H54 (cell line): Measurements from ENCODE around the gene LRRC36.
"Not testable (repeated sequence)": the region's sequence is repeated elsewhere in the genome, so short reads cannot be mapped to it uniquely, and the experiment has no call there.

Experiments used
- DNase-seq: peaks from one replicate; pipeline ENCODE4 v3.0.0; 2011; ENCODE audit warnings: low spot score, mixed read lengths; ENCODE audit not compliant: insufficient read length
- FAIRE-seq: peaks from 3 replicates; lab custom pipeline; 2011; peaks lifted over from hg19 to GRCh38; lab: Jason Lieb, UNC
- POLR2A ChIP-seq: IDR thresholded peaks from 2 replicates; pipeline ENCODE4 v1.6.1; 2011; ENCODE audit warnings: low read depth, mild to moderate bottlenecking, low read length

The LRRC36 gene

DNA sequence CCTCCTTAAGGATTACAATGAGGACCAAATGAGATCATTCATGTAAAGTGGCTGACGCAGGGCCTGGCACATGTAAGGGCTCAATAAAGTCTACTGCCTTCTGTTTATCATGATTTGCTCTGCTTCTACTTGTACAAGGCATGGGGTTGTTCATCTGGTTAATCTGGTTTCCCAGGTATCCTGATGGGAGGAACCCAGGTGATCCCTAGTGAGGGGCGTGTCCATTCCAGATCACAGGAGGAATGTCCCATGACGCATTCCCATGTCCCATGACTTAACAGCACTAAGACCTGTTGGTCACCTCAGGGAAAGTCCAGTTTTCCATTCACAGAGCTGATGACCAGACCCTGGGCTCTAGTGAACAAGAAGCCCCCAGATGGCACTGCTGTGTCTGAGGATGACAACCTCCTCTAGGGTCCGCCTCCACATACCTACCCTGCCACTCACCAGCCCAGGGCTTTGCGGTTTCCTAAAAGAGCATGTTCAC lies 78.2 kb downstream of the LRRC36 start:
- DNase-seq, result no peak
- TF ChIP-seq POLR2A, result no peak
- FAIRE-seq, result no peak

DNA sequence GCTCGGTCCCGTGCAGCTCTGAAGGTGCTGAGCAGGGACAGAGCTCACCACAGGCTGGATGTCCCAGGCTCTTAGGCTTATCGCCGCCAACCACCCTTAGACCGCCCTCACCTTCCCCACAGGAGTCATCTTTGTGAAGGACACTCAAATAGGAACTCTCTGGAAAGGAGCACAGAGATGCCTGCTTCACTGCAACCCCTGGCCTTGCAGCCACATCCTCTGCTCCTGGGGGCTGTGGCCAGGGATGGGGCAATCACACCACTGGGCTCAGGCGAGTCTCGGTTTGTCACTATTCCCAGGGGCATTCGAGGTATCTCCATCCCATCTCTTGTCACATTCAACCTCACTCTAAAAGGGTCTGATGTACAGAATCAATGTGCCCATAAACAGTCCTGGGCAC lies 78.7 kb downstream of the LRRC36 start:
- DNase-seq, result no peak
- TF ChIP-seq POLR2A, result no peak
- no peak for FAIRE-seq

GRCh38 chr16:67406111-67406971 lies 79.7 kb downstream of the LRRC36 start:
- no peak for TF ChIP-seq POLR2A
- FAIRE-seq (peak; percentile 89), DNase-seq (peak; percentile 96)

- no peak for TF ChIP-seq POLR2A
- DNase-seq (no peak), FAIRE-seq (no peak)
Measured at GRCh38 chr16:67407176-67407787, 80.7 kb downstream of the LRRC36 start.

- no peak for TF ChIP-seq POLR2A
- no peak for FAIRE-seq
Measured at GRCh38 chr16:67407788-67408452, 81.3 kb downstream of the LRRC36 start.

DNA sequence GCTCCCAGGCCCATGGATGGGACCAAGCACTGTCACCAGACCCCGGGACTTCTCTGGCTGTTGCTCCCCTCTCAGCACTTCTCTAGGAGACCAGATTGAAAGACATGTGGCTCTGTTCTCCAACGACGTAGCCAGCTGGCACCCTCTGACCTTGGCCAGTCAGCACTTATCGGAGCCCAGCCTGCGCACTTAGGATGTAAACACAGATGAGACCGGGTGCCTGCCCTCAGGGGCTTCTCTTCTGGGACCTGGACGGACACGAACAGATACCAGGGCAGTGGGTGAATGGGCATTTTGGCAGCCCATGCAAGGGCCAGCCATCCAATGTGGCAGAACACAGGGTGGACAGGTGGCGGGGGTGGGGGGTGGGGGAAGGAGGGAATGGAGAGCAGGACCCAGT lies 83.0 kb downstream of the LRRC36 start:
- FAIRE-seq (no peak), DNase-seq (no peak)
- no peak for TF ChIP-seq POLR2A

More at GRCh38 chr16:67407788-67408452, 81.3 kb downstream of the LRRC36 start:
- DNase-seq, result no peak

DNA sequence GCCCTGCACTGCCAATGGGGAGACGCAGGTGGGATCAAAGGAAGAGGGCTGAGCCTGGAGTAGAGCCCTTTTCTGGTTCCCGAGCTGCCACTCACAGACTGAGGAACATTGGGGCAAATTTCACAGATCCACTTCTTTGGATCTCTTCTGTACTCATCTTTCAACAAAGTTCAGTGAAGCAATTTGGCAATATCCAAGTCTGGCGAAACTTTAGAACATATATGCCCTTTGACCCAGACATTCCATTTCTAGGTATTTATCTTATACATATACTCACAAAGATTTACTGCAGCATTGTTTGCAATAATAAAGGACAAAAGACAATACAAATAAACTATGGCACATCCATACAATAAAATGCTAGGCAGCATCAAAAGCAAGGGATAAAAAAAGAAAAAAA lies 84.7 kb downstream of the LRRC36 start:
- no peak for FAIRE-seq
- TF ChIP-seq POLR2A, result no peak

DNA sequence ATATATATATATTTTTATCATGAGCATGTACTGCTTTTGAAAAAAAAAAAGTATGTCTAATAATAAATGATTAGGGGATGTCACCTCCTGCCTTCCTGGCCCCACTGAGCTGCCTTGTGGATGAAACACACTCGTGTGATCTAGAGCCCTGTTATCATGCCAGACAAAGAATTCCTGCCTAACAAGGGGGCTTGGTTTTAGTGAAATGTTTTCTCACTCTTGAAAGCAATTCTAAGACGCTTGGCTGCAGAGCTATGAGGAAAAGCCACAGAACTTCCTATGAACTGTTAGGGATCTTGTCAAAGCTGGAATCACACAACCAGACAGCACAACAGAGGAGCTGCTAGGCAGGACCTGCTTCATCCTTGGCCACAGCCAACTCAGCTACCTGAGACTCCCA lies 85.7 kb downstream of the LRRC36 start:
- no peak for DNase-seq
- no peak for TF ChIP-seq POLR2A
- FAIRE-seq, result no peak

More for the DNA sequence above, 84.7 kb downstream of the LRRC36 start:
- DNase-seq, result no peak

- no peak for TF ChIP-seq POLR2A
- FAIRE-seq, result no peak
- no peak for DNase-seq
Measured at GRCh38 chr16:67413978-67414911, 87.6 kb downstream of the LRRC36 start.

DNA sequence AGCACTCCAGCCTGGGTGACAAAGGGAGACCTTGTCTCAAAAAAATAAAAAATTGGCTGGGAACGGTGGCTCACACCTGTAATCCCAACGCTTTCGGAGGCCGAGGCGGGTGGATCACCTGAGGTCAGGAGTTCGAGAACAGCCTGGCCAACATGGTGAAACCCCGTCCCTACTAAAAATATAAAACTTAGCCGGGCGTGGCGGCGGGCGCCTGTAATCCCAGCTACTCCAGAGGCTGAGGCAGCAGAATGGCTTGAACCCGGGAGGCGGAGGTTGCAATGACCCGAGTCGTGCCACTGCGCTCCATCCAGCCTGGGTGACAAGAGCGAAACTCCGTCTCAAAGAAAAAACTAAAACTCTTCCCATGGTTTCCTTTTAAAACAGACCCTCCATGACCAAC lies 88.8 kb downstream of the LRRC36 start:
- FAIRE-seq, result not testable (repeated sequence)

GRCh38 chr16:67415872-67416793 lies 89.5 kb downstream of the LRRC36 start, which contains the start of gene ZDHHC1:
Gene ZDHHC1, minus strand, starts transcription at chr16:67416477. Its CDS starts 8,702 bp downstream, at chr16:67407775.
- FAIRE-seq, result no peak
- DNase-seq, result peak; percentile 74
- 0 out of 2 replicates have a peak, but pooled peaks have one; percentile 30 for TF ChIP-seq POLR2A

More for the DNA sequence above, 88.8 kb downstream of the LRRC36 start:
- DNase-seq, result not testable (repeated sequence)
